Suppressor macrophage treated with lipopolysaccharide for 4 hours (primary cell): ENCODE measurements around the gene STEAP4.
A peak's percentile ranks its signal among the peaks of the same experiment; 100 is the strongest.

ENCODE experiments used
- DNase-seq: peaks from one replicate; pipeline ENCODE4 v3.0.0-alpha.2; 2020

Gene STEAP4

GRCh38 chr7:88267421-88267820, 39.3 kb downstream of the STEAP4 start:
- DNase-seq: no peak

- DNase-seq: peak; percentile 66
Observed at GRCh38 chr7:88264987-88265386, 41.7 kb downstream of the STEAP4 start.

- no peak for DNase-seq
Observed at GRCh38 chr7:88262562-88262961, 44.1 kb downstream of the STEAP4 start.

GRCh38 chr7:88260719-88261118, 46.0 kb downstream of the STEAP4 start:
- no peak for DNase-seq

- DNase-seq: peak; percentile 22
Observed at GRCh38 chr7:88259656-88260380, 46.9 kb downstream of the STEAP4 start.

GRCh38 chr7:88258296-88258695, 48.4 kb downstream of the STEAP4 start:
- peak; percentile 20 for DNase-seq

- DNase-seq: no peak
Observed at GRCh38 chr7:88256906-88257305, 49.8 kb downstream of the STEAP4 start.

GRCh38 chr7:88254721-88255424, 51.8 kb downstream of the STEAP4 start:
- DNase-seq: no peak

- DNase-seq: no peak
Observed at GRCh38 chr7:88253640-88254039, 53.1 kb downstream of the STEAP4 start.

GRCh38 chr7:88244258-88244657, 62.4 kb downstream of the STEAP4 start:
- DNase-seq: no peak

GRCh38 chr7:88243345-88243909, 63.3 kb downstream of the STEAP4 start:
- DNase-seq: peak; percentile 65

- DNase-seq: no peak
Observed at GRCh38 chr7:88239852-88240251, 66.8 kb downstream of the STEAP4 start.

- no peak for DNase-seq
Observed at GRCh38 chr7:88233828-88234227, 72.9 kb downstream of the STEAP4 start.

GRCh38 chr7:88230646-88231045, 76.0 kb downstream of the STEAP4 start:
- DNase-seq: no peak

- DNase-seq: no peak
Observed at GRCh38 chr7:88229302-88229995, 77.2 kb downstream of the STEAP4 start.

- DNase-seq: peak; percentile 56
Observed at GRCh38 chr7:88226886-88227516, 79.7 kb downstream of the STEAP4 start.

GRCh38 chr7:88226201-88226600, 80.5 kb downstream of the STEAP4 start:
- no peak for DNase-seq

- peak; percentile 56 for DNase-seq
Observed at GRCh38 chr7:88224601-88225275, 82.0 kb downstream of the STEAP4 start.

GRCh38 chr7:88223265-88223664, 83.4 kb downstream of the STEAP4 start:
- DNase-seq: no peak
